LNCAP (cell line): Measurements from ENCODE around the gene DNAH10.

Source experiments
- TF ChIP-seq, protein P1 (sequence below): fragments of 450-650 bp; IDR thresholded peaks from 2 replicates; pipeline ENCODE4 v1.5.1; 2017; ENCODE audit warnings: mild to moderate bottlenecking

The DNAH10 gene, protein sequence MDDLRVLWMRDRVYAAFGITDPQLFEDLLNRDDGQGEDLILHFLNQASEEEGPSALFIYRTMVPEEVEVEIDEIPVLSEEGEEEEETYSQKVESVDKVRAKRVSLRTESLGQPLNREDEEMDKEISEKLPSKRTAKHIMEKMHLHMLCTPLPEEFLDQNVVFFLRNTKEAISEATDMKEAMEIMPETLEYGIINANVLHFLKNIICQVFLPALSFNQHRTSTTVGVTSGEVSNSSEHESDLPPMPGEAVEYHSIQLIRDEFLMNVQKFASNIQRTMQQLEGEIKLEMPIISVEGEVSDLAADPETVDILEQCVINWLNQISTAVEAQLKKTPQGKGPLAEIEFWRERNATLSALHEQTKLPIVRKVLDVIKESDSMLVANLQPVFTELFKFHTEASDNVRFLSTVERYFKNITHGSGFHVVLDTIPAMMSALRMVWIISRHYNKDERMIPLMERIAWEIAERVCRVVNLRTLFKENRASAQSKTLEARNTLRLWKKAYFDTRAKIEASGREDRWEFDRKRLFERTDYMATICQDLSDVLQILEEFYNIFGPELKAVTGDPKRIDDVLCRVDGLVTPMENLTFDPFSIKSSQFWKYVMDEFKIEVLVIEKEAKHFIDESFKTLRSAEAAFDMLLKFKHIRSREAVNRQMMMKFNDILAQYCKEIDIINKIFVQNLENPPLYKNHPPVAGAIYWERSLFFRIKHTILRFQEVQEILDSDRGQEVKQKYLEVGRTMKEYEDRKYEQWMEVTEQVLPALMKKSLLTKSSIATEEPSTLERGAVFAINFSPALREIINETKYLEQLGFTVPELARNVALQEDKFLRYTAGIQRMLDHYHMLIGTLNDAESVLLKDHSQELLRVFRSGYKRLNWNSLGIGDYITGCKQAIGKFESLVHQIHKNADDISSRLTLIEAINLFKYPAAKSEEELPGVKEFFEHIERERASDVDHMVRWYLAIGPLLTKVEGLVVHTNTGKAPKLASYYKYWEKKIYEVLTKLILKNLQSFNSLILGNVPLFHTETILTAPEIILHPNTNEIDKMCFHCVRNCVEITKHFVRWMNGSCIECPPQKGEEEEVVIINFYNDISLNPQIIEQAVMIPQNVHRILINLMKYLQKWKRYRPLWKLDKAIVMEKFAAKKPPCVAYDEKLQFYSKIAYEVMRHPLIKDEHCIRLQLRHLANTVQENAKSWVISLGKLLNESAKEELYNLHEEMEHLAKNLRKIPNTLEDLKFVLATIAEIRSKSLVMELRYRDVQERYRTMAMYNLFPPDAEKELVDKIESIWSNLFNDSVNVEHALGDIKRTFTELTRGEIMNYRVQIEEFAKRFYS (N-terminal part only)

DNA sequence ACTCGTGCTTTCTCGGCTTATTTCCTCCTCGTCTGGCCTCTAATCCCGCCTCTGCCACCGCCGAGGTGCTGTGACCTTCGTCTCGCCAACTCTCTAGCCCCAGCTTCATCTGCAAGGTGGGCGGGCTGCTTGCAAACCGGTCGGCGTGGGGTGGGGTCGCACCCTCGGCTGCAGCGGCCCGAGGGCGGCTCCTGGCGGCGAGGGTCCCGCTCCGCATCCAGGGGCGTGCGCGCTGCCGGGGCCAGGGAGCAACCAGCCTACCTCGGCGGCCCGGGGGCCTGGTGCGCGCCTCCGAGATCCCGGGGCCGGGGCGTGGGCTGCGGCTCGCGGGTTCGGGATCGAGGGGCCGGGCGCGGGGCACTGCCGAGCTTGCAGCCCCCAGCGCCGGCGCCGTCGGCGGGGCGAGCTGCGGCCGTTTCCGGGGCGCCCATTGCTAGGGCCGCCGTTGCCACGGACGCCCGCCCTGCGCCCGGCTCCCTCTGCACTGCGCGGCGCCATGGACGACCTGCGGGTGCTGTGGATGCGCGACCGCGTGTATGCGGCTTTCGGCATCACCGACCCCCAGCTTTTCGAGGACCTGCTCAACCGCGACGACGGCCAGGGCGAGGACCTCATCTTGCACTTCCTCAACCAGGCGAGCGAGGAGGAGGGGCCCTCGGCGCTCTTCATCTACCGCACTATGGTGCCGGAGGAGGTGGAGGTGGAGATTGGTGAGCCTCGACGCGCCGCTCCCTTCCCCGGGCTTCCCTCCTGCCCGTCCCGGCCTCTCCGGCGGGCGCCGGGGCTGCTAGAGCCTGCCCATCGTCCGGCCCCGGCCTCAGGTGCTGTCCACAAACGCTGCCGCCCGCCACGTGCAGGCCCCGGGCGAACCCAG lies at the start of gene DNAH10:
Gene DNAH10 (plus strand): TSS at position 461 of the 874 bp plus-strand sequence. CDS start 36 bp downstream, at position 497.
- TF ChIP-seq, protein P1, sequence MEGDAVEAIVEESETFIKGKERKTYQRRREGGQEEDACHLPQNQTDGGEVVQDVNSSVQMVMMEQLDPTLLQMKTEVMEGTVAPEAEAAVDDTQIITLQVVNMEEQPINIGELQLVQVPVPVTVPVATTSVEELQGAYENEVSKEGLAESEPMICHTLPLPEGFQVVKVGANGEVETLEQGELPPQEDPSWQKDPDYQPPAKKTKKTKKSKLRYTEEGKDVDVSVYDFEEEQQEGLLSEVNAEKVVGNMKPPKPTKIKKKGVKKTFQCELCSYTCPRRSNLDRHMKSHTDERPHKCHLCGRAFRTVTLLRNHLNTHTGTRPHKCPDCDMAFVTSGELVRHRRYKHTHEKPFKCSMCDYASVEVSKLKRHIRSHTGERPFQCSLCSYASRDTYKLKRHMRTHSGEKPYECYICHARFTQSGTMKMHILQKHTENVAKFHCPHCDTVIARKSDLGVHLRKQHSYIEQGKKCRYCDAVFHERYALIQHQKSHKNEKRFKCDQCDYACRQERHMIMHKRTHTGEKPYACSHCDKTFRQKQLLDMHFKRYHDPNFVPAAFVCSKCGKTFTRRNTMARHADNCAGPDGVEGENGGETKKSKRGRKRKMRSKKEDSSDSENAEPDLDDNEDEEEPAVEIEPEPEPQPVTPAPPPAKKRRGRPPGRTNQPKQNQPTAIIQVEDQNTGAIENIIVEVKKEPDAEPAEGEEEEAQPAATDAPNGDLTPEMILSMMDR, result no peak

DNA sequence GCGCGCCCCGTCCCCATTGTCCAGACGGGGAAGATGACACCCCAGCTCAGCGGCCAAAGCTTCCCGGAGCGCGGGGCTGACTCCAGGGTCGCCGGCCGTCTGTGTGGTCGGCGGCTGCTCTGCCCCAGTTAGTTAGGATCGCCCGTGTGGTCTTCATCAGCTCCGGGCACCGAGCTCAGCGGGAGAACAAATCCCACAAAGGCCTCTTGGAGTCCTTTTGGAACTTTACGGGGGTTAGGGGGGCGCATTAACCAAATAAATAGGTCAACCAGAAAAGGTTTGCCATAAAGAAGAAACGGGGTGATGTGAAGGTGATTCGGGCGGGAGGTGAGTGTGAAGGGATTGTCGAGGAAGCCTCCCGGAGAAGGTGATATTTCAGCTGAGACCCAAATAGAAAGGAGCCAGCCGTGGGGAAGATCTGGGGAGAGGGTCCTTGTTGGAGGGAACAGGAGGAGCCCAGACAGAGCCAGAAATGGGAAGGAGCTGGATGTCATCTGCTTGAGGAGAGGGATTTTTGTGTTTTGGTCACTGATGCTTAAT lies 49.3 kb upstream of the DNAH10 start:
- TF ChIP-seq, protein P1, result no peak

DNA sequence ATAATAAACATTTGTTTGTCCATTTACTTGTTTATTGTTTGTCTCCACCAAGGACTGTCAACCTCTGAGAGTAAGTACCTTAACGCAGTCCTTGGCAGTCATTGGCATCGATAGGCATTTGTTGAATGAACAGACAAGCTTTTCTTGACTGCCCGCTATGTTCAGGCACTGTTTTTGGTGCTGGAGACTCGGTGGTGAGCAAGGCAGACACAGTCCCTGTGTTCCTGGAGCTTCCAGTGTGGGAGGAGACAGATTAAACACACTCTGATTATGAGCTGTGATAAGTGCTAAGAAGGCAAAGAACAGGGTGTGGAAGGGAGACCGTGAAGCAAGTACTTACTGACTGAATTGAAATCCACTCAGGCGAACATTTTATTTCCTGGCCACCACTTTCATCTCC lies 48.7 kb upstream of the DNAH10 start:
- TF ChIP-seq, protein P1, result no peak

DNA sequence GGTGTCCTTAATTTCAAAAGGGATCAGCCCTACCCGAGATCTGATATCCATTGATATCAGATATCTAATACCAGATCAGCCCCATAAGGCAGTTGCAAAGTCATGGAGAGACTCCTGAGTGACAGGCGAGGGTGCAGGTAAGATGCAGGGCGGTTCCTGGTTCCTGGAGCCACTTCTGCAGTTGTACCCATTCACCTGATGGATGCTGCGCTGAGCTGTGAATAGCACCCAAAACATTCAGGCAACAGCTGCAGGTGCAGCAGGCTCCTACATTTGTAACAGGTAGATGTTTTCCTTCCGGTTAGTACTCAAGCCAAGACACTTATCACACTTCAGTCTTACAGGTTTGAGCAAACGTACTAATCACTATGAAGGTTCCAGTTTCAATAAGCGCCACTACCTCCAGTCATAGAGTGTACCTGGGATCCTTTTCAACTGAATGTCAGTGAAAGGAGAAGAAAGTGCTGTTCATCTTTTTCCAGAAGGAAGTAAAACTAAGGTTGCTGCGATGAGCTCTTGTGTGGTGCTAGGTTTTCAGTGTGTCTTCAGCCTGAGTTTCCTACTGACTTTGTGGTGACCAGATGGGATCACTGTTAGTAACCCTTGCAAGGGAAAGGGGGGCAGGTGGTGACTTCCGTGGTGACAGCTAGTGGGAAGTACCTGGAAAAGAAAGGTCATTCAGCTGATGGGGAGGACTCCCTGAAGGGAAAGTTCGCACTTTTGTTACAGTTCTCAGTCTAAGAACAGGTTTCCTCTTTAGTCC lies 48.1 kb upstream of the DNAH10 start:
- TF ChIP-seq, protein P1, result no peak

DNA sequence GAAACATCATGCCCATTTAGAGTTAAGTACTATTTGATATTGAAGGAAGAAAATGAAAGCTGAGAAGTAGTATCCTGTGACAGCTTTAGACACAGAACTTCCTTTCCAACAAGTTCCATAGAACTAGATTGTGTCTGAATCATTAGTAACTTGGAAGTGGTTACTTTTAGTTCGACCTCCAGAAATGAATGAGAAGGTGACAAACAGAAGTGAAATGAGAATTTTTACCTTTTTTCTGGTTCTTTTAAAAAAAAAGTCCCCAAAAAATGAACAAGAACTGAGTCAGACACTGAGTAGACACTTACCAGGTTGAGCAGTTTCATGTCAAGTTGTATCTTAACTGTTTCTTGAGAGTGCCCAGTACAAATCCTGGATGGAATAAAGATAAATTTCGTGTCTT lies 46.9 kb upstream of the DNAH10 start:
- TF ChIP-seq, protein P1, result no peak

DNA sequence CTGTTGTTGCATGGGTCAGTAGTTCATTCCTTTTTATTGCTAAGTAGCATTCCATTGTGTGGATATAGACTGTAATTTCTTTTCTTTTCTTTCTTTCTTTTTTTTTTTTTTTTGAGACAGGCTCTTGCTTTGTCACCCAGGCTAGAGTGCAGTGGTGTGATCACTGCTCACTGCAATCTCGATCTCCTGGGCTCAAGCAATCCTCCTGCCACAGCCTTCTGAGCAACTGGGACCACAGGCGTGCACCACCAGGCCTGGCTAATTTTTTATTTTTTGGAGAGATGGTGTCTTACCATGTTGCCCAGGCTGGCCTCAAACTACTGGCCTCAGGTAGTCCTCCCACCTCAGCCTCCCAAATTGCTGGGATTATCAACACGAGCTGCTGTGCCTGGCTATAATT lies 44.8 kb upstream of the DNAH10 start:
- TF ChIP-seq, protein P1, result no peak
